ENCODE data around the gene MTMR12.

MTMR12 gene

GRCh38 chr5:32275396-32275741 lies 37.4 kb downstream of the MTMR12 start:
- ATAC-seq: no peak
- TF ChIP-seq RARB (CRISPR knock-in tag; IDR thresholded peaks at IDR 0.05) (no peak), ZFP3 (CRISPR knock-in tag; IDR thresholded peaks at IDR 0.05) (no peak), GLIS3 (CRISPR knock-in tag; IDR thresholded peaks at IDR 0.05) (no peak), ZFP30 (CRISPR knock-in tag; IDR thresholded peaks at IDR 0.05) (no peak), TCF4 (CRISPR knock-in tag; IDR thresholded peaks at IDR 0.05; ENCODE audit: borderline replicate concordance) (no peak), CSDC2 (CRISPR knock-in tag; IDR thresholded peaks at IDR 0.05) (no peak), OSR1 (CRISPR knock-in tag; IDR thresholded peaks at IDR 0.05) (no peak)

DNA sequence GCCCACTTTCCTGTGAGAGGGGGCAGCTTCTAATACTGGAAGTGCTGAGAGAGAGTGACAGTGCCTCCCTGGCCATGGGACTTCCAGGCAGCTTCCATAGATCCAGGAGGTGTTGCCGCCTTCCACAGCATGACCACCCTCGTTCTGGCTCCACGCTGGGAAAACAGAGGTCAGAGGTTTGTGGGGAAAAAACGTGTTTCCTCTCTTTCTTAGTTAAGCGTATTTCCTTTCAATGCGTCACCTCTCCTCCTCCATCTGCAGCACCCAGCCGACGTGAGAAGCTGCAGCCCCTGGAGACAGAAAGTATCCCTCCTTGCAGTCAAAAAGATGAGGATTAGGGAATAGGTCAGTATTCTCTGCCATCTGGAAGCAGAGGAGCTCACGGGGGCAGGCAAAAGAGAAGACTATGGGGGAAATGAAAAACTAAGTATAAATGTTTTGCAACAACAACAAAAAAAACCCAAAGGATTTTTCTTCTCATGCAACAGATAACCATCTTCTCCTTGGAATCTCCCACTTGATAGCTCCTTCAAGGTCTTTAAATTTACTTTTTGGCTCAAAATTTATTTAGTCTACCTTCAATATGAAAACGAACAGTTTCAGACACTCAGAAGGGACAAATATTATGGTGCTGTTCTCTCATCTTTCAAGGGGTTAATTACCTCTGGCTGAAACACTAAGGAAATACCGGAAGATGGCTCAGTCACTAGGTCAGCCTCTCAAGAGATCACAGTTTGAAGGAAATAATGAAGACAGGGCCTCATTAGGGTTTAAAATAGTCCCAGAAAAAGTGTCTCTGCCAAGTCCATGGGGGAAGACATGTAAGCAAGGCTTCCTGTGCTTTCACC lies 38.0 kb downstream of the MTMR12 start:
- TF ChIP-seq CSRNP3 (CRISPR knock-in tag; IDR thresholded peaks at IDR 0.05) (no peak), TCF4 (CRISPR knock-in tag; IDR thresholded peaks at IDR 0.05; ENCODE audit: borderline replicate concordance) (no peak), ZFP30 (CRISPR knock-in tag; IDR thresholded peaks at IDR 0.05) (no peak), ARNTL (CRISPR knock-in tag; IDR thresholded peaks at IDR 0.05; ENCODE audit: borderline replicate concordance, low read depth) (no peak)
- TF ChIP-seq, protein P1, sequence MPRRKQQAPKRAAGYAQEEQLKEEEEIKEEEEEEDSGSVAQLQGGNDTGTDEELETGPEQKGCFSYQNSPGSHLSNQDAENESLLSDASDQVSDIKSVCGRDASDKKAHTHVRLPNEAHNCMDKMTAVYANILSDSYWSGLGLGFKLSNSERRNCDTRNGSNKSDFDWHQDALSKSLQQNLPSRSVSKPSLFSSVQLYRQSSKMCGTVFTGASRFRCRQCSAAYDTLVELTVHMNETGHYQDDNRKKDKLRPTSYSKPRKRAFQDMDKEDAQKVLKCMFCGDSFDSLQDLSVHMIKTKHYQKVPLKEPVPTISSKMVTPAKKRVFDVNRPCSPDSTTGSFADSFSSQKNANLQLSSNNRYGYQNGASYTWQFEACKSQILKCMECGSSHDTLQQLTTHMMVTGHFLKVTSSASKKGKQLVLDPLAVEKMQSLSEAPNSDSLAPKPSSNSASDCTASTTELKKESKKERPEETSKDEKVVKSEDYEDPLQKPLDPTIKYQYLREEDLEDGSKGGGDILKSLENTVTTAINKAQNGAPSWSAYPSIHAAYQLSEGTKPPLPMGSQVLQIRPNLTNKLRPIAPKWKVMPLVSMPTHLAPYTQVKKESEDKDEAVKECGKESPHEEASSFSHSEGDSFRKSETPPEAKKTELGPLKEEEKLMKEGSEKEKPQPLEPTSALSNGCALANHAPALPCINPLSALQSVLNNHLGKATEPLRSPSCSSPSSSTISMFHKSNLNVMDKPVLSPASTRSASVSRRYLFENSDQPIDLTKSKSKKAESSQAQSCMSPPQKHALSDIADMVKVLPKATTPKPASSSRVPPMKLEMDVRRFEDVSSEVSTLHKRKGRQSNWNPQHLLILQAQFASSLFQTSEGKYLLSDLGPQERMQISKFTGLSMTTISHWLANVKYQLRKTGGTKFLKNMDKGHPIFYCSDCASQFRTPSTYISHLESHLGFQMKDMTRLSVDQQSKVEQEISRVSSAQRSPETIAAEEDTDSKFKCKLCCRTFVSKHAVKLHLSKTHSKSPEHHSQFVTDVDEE (CRISPR knock-in tag; IDR thresholded peaks at IDR 0.05): no peak
- no peak for ATAC-seq

DNA sequence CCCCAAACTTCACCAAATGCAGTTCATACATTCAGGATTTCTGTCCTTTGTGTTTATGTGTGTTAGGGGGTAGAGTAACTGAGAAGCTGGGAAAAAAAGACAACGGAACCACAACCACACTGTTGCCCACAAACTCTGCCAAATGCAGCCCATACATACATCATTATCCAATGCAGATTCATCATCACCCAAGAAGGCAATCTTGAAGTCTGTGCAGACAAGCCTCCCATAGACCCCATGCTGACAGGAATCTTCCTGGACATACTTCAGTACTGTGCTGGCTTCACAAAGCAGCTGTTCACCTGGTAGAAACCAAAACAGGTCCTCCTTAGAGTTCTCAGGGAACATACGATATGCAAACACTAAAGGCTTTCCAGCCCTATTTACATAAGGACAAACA lies 38.9 kb downstream of the MTMR12 start:
- ATAC-seq: no peak
- TF ChIP-seq ISL1 (CRISPR knock-in tag; IDR thresholded peaks at IDR 0.05) (no peak), ZC3H10 (CRISPR knock-in tag; IDR thresholded peaks at IDR 0.05) (no peak), CREB5 (CRISPR knock-in tag; IDR thresholded peaks at IDR 0.05; ENCODE audit: low read depth) (no peak), POU6F1 (CRISPR knock-in tag; IDR thresholded peaks at IDR 0.05; ENCODE audit: borderline replicate concordance, low read depth) (no peak), OSR1 (CRISPR knock-in tag; IDR thresholded peaks at IDR 0.05) (no peak), PATZ1 (CRISPR knock-in tag; IDR thresholded peaks at IDR 0.05; ENCODE audit: borderline replicate concordance) (no peak)

DNA sequence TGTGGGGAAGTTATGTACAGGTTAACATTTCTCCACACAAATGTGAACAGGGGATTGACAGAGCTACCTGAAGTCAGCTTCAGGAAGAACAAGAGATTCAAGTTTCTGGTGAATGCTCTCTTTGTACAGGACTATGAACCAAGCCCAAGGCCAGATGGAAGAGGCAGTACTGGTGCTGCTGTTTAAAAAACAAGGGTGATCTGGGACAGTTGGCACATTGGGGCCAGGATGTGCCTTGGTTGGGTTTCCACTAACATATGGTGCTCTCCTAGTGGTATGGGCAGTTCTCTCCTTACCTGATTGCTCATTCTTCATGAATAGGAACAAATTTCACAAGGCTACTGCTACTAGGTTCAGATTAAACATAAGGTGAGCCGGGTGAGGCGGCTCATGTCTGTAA lies 40.0 kb downstream of the MTMR12 start:
- no peak for TF ChIP-seq BACH2 (CRISPR knock-in tag; IDR thresholded peaks at IDR 0.05; ENCODE audit: borderline replicate concordance)
- TF ChIP-seq ZC3H10 (CRISPR knock-in tag; IDR thresholded peaks at IDR 0.05): no peak
- no peak for TF ChIP-seq CSRNP3 (CRISPR knock-in tag; IDR thresholded peaks at IDR 0.05)
- no peak for TF ChIP-seq SNAI2 (CRISPR knock-in tag; IDR thresholded peaks at IDR 0.05)
- TF ChIP-seq, protein P1 (CRISPR knock-in tag; IDR thresholded peaks at IDR 0.05): no peak
- TF ChIP-seq PPARA (CRISPR knock-in tag; IDR thresholded peaks at IDR 0.05; ENCODE audit: borderline replicate concordance): no peak
- TF ChIP-seq GLIS3 (CRISPR knock-in tag; IDR thresholded peaks at IDR 0.05): no peak
- no peak for TF ChIP-seq ZNF565 (CRISPR knock-in tag; conservative IDR thresholded peaks at IDR 0.05; ENCODE audit: low read depth)
- TF ChIP-seq ZNF70 (CRISPR knock-in tag; IDR thresholded peaks at IDR 0.05): no peak
- no peak for TF ChIP-seq TOX (CRISPR knock-in tag; IDR thresholded peaks at IDR 0.05; ENCODE audit: borderline replicate concordance)
- TF ChIP-seq ESRRG (CRISPR knock-in tag; IDR thresholded peaks at IDR 0.05): no peak

More for the DNA sequence above, 40.0 kb downstream of the MTMR12 start:
- no peak for ATAC-seq

Measured in SK-N-SH treated with all-trans-retinoic acid at 6 μM for 48 hours (cell line).